ENCODE results near the gene ARAP2.

The ARAP2 gene

GRCh38 chr4:36211084-36211483 lies 33.2 kb downstream of the ARAP2 start:
- DNase-seq (ENCODE audit: low read depth): no peak
- no peak for TF ChIP-seq CTCF (conservative IDR thresholded peaks at IDR 0.05; ENCODE audit: control insufficient read depth, insufficient read depth, low read depth, low read length)
- H3K4me3 ChIP-seq (ENCODE audit: control insufficient read depth, low read depth, low read length): no peak overlapping the region

- no peak for DNase-seq (ENCODE audit: low read depth)
- TF ChIP-seq CTCF (conservative IDR thresholded peaks at IDR 0.05; ENCODE audit: control insufficient read depth, insufficient read depth, low read depth, low read length): no peak
- no peak overlapping the region for H3K4me3 ChIP-seq (ENCODE audit: control insufficient read depth, low read depth, low read length)
Observed at GRCh38 chr4:36209941-36210649, 34.2 kb downstream of the ARAP2 start.

- no peak for TF ChIP-seq CTCF (conservative IDR thresholded peaks at IDR 0.05; ENCODE audit: control insufficient read depth, insufficient read depth, low read depth, low read length)
Observed at GRCh38 chr4:36208893-36209473, 35.3 kb downstream of the ARAP2 start.

GRCh38 chr4:36207831-36208520 lies 36.3 kb downstream of the ARAP2 start:
- TF ChIP-seq CTCF (conservative IDR thresholded peaks at IDR 0.05; ENCODE audit: control insufficient read depth, insufficient read depth, low read depth, low read length): no peak
- no peak for DNase-seq (ENCODE audit: low read depth)
- H3K4me3 ChIP-seq (ENCODE audit: control insufficient read depth, low read depth, low read length): no peak overlapping the region

More at GRCh38 chr4:36208893-36209473, 35.3 kb downstream of the ARAP2 start:
- no peak for DNase-seq (ENCODE audit: low read depth)
- H3K4me3 ChIP-seq (ENCODE audit: control insufficient read depth, low read depth, low read length): no peak overlapping the region

- no peak overlapping the region for H3K4me3 ChIP-seq (ENCODE audit: control insufficient read depth, low read depth, low read length)
- no peak for DNase-seq (ENCODE audit: low read depth)
- TF ChIP-seq CTCF (conservative IDR thresholded peaks at IDR 0.05; ENCODE audit: control insufficient read depth, insufficient read depth, low read depth, low read length): no peak
Observed at GRCh38 chr4:36207367-36207766, 36.9 kb downstream of the ARAP2 start.

- no peak for TF ChIP-seq CTCF (conservative IDR thresholded peaks at IDR 0.05; ENCODE audit: control insufficient read depth, insufficient read depth, low read depth, low read length)
- no peak overlapping the region for H3K4me3 ChIP-seq (ENCODE audit: control insufficient read depth, low read depth, low read length)
- DNase-seq (ENCODE audit: low read depth): no peak
Observed at GRCh38 chr4:36206603-36207311, 37.6 kb downstream of the ARAP2 start.
